Activated CD8-positive, alpha-beta memory T cell treated with anti-CD3 and anti-CD28 coated beads for 4 hours (primary cell): Measurements from ENCODE around the gene FAT2.
"Not testable (repeated sequence)": the region's sequence is repeated elsewhere in the genome, so short reads cannot be mapped to it uniquely, and the experiment has no call there.

Experiments
- DNase-seq, 2 donors: peaks; one replicate each; pipeline ENCODE4 v3.0.0-alpha.2; 2020; ENCODE audit warnings: low read depth in 2 of 2

Gene FAT2

GRCh38 chr5:151581812-151582583, 9.1 kb downstream of the FAT2 start:
- DNase-seq, result no peak

- no peak for DNase-seq
Measured at GRCh38 chr5:151581347-151581746, 9.8 kb downstream of the FAT2 start.

GRCh38 chr5:151580858-151581257, 10.3 kb downstream of the FAT2 start:
- DNase-seq, result no peak

- DNase-seq, result no peak
Measured at GRCh38 chr5:151580239-151580638, 10.9 kb downstream of the FAT2 start.

GRCh38 chr5:151579146-151579545, 12.0 kb downstream of the FAT2 start:
- DNase-seq, result not testable (repeated sequence)

- no peak for DNase-seq
Measured at GRCh38 chr5:151578326-151579025, 12.7 kb downstream of the FAT2 start.

- no peak for DNase-seq
Measured at GRCh38 chr5:151577566-151577965, 13.6 kb downstream of the FAT2 start.

- no peak for DNase-seq
Measured at GRCh38 chr5:151574444-151574996, 16.6 kb downstream of the FAT2 start.

- DNase-seq, result no peak
Measured at GRCh38 chr5:151572657-151573368, 18.3 kb downstream of the FAT2 start.

- DNase-seq, result no peak
Measured at GRCh38 chr5:151571270-151572173, 19.6 kb downstream of the FAT2 start.

- DNase-seq, result no peak
Measured at GRCh38 chr5:151570512-151571269, 20.4 kb downstream of the FAT2 start.

GRCh38 chr5:151570058-151570457, 21.1 kb downstream of the FAT2 start:
- no peak for DNase-seq

GRCh38 chr5:151569132-151570046, 21.7 kb downstream of the FAT2 start:
- no peak for DNase-seq

GRCh38 chr5:151568036-151568435, 23.1 kb downstream of the FAT2 start:
- DNase-seq, result no peak

GRCh38 chr5:151565971-151566370, 25.2 kb downstream of the FAT2 start:
- DNase-seq, result no peak

GRCh38 chr5:151562019-151562707, 29.0 kb downstream of the FAT2 start:
- no peak for DNase-seq

GRCh38 chr5:151557951-151558350, 33.2 kb downstream of the FAT2 start:
- no peak for DNase-seq

- DNase-seq, result no peak
Measured at GRCh38 chr5:151557466-151557865, 33.7 kb downstream of the FAT2 start.

- DNase-seq, result no peak
Measured at GRCh38 chr5:151556806-151557205, 34.3 kb downstream of the FAT2 start.
